Pancreas (tissue), 10 donors: ENCODE results near the gene ZBTB20. TPM values are rescaled to one million over a fixed set of nuclear protein-coding genes. Genes with fewer than 3 reads are reported as not detected.

Experiments
- ATAC-seq, 4 donors: fragments of 200-7000 bp; cut with Tn5 transposase; one replicate each; pipeline versions ENCODE4 v1.8.0 to v1.9.1; 2020; ENCODE audit warnings: mild to moderate bottlenecking in 4 of 4, moderate library complexity in 4 of 4
- DNase-seq, 6 donors: peaks; one replicate each; pipeline ENCODE4 v3.0.0-alpha.2; 2020
- FAIRE-seq: peaks from 2 replicates; lab custom pipeline; 2012; peaks lifted over from hg19 to GRCh38; lab: Jason Lieb, UNC
- H3K27ac ChIP-seq, 4 donors: fragments of 200-600 bp; sonication (generic); 1 replicate in 3 of 4; 2 replicates in 1 of 4; pipeline versions ENCODE4 v1.5.0 to v1.8.0; 2020
- H3K27me3 ChIP-seq, 4 donors: fragments of 200-600 bp; one replicate each; pipeline ENCODE4 v1.8.0; 2021
- H3K36me3 ChIP-seq, 3 donors: fragments of 200-600 bp; sonication (generic) in 1 of 3; one replicate each; pipeline versions ENCODE4 v1.5.0 to v1.8.0; 2020 to 2021
- H3K4me1 ChIP-seq, 3 donors: fragments of 200-600 bp; one replicate each; pipeline ENCODE4 v1.8.0; 2021
- H3K4me3 ChIP-seq, 4 donors: fragments of 200-600 bp; sonication (generic) in 2 of 4; one replicate each; pipeline versions ENCODE4 v1.5.0 to v1.8.0; 2020 to 2021
- H3K9me3 ChIP-seq, 4 donors: fragments of 200-600 bp; one replicate each; pipeline ENCODE4 v1.8.0; 2021
- WGBS, 2 donors: extraction: QIAGEN DNeasy Blood & Tissue Kit; methylation state at CpG; one replicate each; pipeline ENCODE4 v1.1.7; 2013; 5-methylcytosine and 5-hydroxymethylcytosine counted together
- intact Hi-C, 3 donors: fragments of 100-400 bp; cut with DNase I; formaldehyde crosslinking; loops; one replicate each; pipeline versions ENCODE4 v1.11.1 to v1.14.2; 2022
- polyA plus RNA-seq, 2 donors: library from polyadenylated mRNA; stranded (reverse); fragments of 200-250 nt; gene quantifications; one replicate each; pipeline ENCODE4 v1.2.3, GENCODE V29; 2013
- total RNA-seq, 6 donors: library from RNA; stranded (reverse); fragmentation: NEBNext Ultra II Directional in 4 of 6; extraction: Animal tissue kit (Norgen Biotek cat#: 25700) in 4 of 6; gene quantifications; one replicate each; pipeline versions ENCODE4 v1.2.1 to v1.2.4, GENCODE V29; 2021 to 2023
- TF ChIP-seq, protein P1 (sequence below), 4 donors: fragments of 200-600 bp; sonication (generic) in 3 of 4; IDR thresholded peaks; one replicate each; pipeline versions ENCODE4 v1.5.0 to v1.8.0; 2021; ENCODE audit warnings: antibody characterized with exemption in 4 of 4
- donor health status: healthy with polysubstance abuse.
- donor health status: DM: no; HTN: no; CAD: no; lungs with moderate emphysema.
- donor health status: DM: no; HTN: no; CAD: no.
- donor health status: control.
- donor health status: control.
- donor health status: Bipolar disorder and iron deficiency.
- donor health status: DM: yes; HTN: yes; CAD: no.
- donor health status: DM: no; HTN: no; CAD: no.
- donor health status: DM: no; HTN: no; CAD: no.
- donor health status: DM: yes; HTN: yes; CAD: no.

Gene ZBTB20
- total and polyA plus RNA-seq, 8 donors = 1.3 to 81.5 (median 43.7) TPM

DNA sequence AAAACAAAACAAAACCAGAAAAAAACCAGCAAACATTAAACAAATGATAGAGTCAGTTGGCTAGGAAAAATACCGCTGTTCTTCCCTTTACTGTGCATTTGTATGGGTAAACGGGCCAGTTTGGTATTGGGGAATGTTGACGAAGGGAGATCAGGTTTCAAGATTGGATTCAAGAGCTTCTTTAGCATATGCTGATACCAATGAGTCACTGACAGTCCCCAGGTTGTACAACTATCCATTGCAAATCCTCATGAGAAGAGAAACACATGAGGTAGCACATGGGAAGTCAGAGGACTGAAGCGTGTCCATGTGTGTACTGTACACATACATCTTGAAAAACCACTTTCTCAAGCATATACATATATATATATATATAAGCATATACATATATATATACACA is 827.6 kb downstream of the ZBTB20 start:
- DNase-seq = no peak
- Histone ChIP-seq H3K4me1 (peaks cover 0 to 3% (median 0%) of the 10 kb centered on the region in 3 donors), H3K4me3 (no peak overlapping the region), H3K9me3 (no peaks in the 10 kb centered on the region), H3K27ac (no peak overlapping the region), H3K27me3 (no peaks in the 10 kb centered on the region), H3K36me3 (no peaks in the 10 kb centered on the region)
- ATAC-seq = peak in 2 of 4 donors; percentile 16 to 39
- no peak for FAIRE-seq
- TF ChIP-seq, protein P1, sequence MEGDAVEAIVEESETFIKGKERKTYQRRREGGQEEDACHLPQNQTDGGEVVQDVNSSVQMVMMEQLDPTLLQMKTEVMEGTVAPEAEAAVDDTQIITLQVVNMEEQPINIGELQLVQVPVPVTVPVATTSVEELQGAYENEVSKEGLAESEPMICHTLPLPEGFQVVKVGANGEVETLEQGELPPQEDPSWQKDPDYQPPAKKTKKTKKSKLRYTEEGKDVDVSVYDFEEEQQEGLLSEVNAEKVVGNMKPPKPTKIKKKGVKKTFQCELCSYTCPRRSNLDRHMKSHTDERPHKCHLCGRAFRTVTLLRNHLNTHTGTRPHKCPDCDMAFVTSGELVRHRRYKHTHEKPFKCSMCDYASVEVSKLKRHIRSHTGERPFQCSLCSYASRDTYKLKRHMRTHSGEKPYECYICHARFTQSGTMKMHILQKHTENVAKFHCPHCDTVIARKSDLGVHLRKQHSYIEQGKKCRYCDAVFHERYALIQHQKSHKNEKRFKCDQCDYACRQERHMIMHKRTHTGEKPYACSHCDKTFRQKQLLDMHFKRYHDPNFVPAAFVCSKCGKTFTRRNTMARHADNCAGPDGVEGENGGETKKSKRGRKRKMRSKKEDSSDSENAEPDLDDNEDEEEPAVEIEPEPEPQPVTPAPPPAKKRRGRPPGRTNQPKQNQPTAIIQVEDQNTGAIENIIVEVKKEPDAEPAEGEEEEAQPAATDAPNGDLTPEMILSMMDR (IDR thresholded peaks at IDR 0.05) = no peak
- WGBS, 2 donors = 83 to 85% methylated on average over 4 of the region's 4 CpGs
- intact Hi-C loops = no loop called here

DNA sequence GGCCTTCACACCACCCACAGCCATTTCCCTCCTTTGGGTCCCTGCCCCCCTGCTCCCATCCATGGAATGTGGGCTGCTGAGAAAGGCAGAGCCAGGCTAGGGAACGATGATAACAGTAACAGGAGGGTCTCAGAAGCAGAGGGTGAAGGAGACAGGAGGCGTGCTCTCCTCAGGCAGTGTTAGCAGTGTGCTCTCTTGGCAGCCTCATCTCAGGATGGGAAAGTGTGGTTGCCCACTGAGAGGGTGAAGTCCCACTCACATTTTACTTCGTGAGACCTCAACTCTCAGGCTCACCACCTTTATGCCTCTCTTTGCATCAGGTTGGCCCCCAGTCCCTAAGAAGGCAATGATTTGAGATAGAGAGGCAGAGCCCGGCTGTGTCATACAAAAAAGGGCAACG is 828.8 kb downstream of the ZBTB20 start:
- Histone ChIP-seq H3K4me1 (peaks cover 0 to 4% (median 0%) of the 10 kb centered on the region in 3 donors), H3K9me3 (no peaks in the 10 kb centered on the region), H3K4me3 (no peak overlapping the region), H3K27me3 (no peaks in the 10 kb centered on the region), H3K36me3 (no peaks in the 10 kb centered on the region), H3K27ac (no peak overlapping the region)
- DNase-seq = no peak
- intact Hi-C loops = no loop called here
- TF ChIP-seq, protein P1 (IDR thresholded peaks at IDR 0.05) = no peak
- ATAC-seq = no peak
- WGBS, 2 donors = 94 to 97% methylated on average over 5 of the region's 5 CpGs
- FAIRE-seq = no peak

DNA sequence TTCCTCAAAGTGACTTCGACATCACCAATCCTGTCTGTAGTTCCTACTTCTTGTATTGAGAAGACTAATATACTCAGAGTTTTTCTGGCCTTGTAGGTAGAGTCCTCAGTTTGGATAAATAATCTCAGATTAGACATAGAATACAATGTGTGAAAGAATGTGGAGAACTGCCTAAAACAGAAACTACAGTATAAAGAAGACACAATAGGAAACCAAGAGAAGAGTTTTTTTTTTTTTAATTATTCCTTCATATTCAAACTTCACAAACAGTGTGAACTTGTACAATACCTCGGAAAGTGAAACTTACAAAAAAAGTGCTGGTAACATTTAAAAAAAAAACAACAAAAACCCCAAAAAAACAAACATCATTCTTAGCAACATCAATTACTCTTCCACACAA is 832.8 kb downstream of the ZBTB20 start:
- ATAC-seq = no peak
- Histone ChIP-seq H3K9me3 (no peaks in the 10 kb centered on the region), H3K4me3 (no peak overlapping the region), H3K4me1 (peaks cover 0 to 4% (median 0%) of the 10 kb centered on the region in 3 donors), H3K27ac (no peak overlapping the region), H3K27me3 (no peaks in the 10 kb centered on the region), H3K36me3 (no peaks in the 10 kb centered on the region)
- TF ChIP-seq, protein P1 (IDR thresholded peaks at IDR 0.05) = no peak
- intact Hi-C loops = no loop called here
- no peak for FAIRE-seq
- WGBS, 2 donors = 98 to 99% methylated on average over 2 of the region's 2 CpGs
- no peak for DNase-seq

DNA sequence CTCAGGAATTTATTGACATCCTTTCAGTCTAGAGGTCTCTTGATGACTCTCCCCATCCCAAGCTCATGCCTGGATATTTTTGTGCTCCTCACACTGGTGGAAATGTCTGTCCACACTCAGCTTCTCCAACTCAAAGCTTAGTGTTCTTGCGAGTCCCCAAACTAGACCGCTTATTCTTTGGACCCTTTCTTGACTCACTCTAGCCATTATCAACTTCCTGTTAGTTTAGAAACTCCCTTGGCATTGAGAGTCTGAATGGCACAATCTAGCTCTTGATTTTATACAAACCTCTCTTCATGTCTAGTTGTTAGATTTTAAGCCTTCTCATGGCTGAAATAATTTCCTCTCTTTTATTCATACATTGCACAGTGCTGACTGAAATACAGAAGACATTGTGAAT is 833.7 kb downstream of the ZBTB20 start:
- peaks cover 0 to 4% (median 0%) of the 10 kb centered on the region in 3 donors for H3K4me1 ChIP-seq
- intact Hi-C loops = no loop called here
- no peak for DNase-seq
- TF ChIP-seq, protein P1 (IDR thresholded peaks at IDR 0.05) = no peak
- no peak for FAIRE-seq
- no peak for ATAC-seq
- 93 to 96% methylated on average over 2 of the region's 2 CpGs for WGBS, 2 donors
- no peak overlapping the region for H3K27ac ChIP-seq
- H3K9me3 ChIP-seq = no peaks in the 10 kb centered on the region
- H3K36me3 ChIP-seq = no peaks in the 10 kb centered on the region
- H3K27me3 ChIP-seq = no peaks in the 10 kb centered on the region
- no peak overlapping the region for H3K4me3 ChIP-seq

DNA sequence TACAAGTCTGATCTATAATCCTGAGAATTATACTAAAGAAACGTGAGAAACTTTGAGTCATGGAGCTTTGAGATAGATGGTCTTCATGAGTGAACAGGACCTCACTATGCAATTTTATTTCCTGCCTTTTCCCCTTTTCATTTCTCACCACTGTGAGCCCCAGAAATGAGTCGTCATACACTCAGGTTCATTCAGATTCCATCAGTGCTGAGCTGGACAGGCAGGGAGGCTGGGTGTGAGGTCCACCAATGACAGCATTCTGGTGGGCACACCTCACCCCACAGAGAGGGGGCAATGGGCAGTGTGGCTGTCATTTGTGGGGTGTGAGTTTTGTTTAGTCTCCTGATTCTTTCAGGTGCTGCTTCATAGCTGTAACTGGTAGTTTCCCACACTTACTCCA is 836.4 kb downstream of the ZBTB20 start:
- 58 to 68% methylated on average over 2 of the region's 2 CpGs for WGBS, 2 donors
- FAIRE-seq (no peak), ATAC-seq (no peak), DNase-seq (no peak)
- Histone ChIP-seq H3K9me3 (no peaks in the 10 kb centered on the region), H3K27ac (no peak overlapping the region), H3K36me3 (no peaks in the 10 kb centered on the region), H3K27me3 (no peaks in the 10 kb centered on the region), H3K4me1 (peaks cover 0 to 4% (median 0%) of the 10 kb centered on the region in 3 donors), H3K4me3 (no peak overlapping the region)
- TF ChIP-seq, protein P1 (IDR thresholded peaks at IDR 0.05) = no peak
- intact Hi-C loops = no loop called here
